ENCODE results near the gene TSSK3. TPM values are rescaled to one million over a fixed set of nuclear protein-coding genes. Genes with fewer than 3 reads are reported as not detected.

Gene TSSK3
- total RNA-seq, result 1 to 10 TPM; 1.2 to 1.9 TPM

GRCh38 chr1:32362474-32363313 is at the start of gene TSSK3, which contains the start of gene FAM229A:
Gene TSSK3 (plus strand): TSS chr1:32362539. CDS start chr1:32362702, 163 bp downstream.
Gene FAM229A (minus strand): TSS chr1:32362485. CDS start chr1:32362091, 394 bp downstream.
- Mint-ChIP-seq H3K27me3 (ENCODE audit: low read depth) (peaks cover 5% of the 10 kb centered on the region), H3K4me1 (ENCODE audit: low read depth) (peaks cover 24% of the 10 kb centered on the region), H3K4me3 (peak within 1 kb of the TSS; percentile 29 to 41), H3K27ac (no peak within 1 kb of the TSS), H3K9me3 (no peaks in the 10 kb centered on the region), H3K36me3 (ENCODE audit: insufficient read depth in 2 of 2) (peaks cover 1 to 9% of the 10 kb centered on the region in 2 donors)
- no peak for ATAC-seq (replicated peaks in 1 of 2)
- DNase-seq, result no peak

- Mint-ChIP-seq H3K27me3 (ENCODE audit: low read depth) (no peaks in the 10 kb centered on the region), H3K36me3 (ENCODE audit: insufficient read depth in 2 of 2) (peaks cover 4 to 18% of the 10 kb centered on the region in 2 donors), H3K4me3 (no peak overlapping the region), H3K4me1 (ENCODE audit: low read depth) (peaks cover 19% of the 10 kb centered on the region), H3K27ac (peak overlapping the region; percentile 59), H3K9me3 (no peaks in the 10 kb centered on the region)
- no peak for DNase-seq
- no peak for ATAC-seq (replicated peaks in 1 of 2)
Measured at GRCh38 chr1:32316903-32317277, 45.4 kb upstream of the TSSK3 start.

- ATAC-seq (replicated peaks in 1 of 2), result no peak
- H3K4me3 Mint-ChIP-seq, result no peak overlapping the region
- no peaks in the 10 kb centered on the region for H3K27me3 Mint-ChIP-seq (ENCODE audit: low read depth)
Measured at GRCh38 chr1:32318127-32318869, 44.0 kb upstream of the TSSK3 start.

GRCh38 chr1:32321712-32322291 is 40.5 kb upstream of the TSSK3 start:
- Mint-ChIP-seq H3K36me3 (ENCODE audit: insufficient read depth in 2 of 2) (peaks cover 5 to 17% of the 10 kb centered on the region in 2 donors), H3K4me1 (ENCODE audit: low read depth) (peaks cover 34% of the 10 kb centered on the region), H3K9me3 (no peaks in the 10 kb centered on the region), H3K27me3 (ENCODE audit: low read depth) (no peaks in the 10 kb centered on the region), H3K27ac (peak overlapping the region; percentile 86), H3K4me3 (peak overlapping the region; percentile 40 to 56)
- peak; percentile 40 to 50 for ATAC-seq (replicated peaks in 1 of 2)
- DNase-seq, result no peak

More at GRCh38 chr1:32318127-32318869, 44.0 kb upstream of the TSSK3 start:
- Mint-ChIP-seq H3K4me1 (ENCODE audit: low read depth) (peaks cover 27% of the 10 kb centered on the region), H3K9me3 (no peaks in the 10 kb centered on the region), H3K36me3 (ENCODE audit: insufficient read depth in 2 of 2) (peaks cover 5 to 18% of the 10 kb centered on the region in 2 donors), H3K27ac (no peak overlapping the region)
- no peak for DNase-seq

GRCh38 chr1:32327204-32327603 is 35.1 kb upstream of the TSSK3 start:
- Mint-ChIP-seq H3K9me3 (no peaks in the 10 kb centered on the region), H3K4me1 (ENCODE audit: low read depth) (peaks cover 16% of the 10 kb centered on the region), H3K27ac (no peak overlapping the region), H3K36me3 (ENCODE audit: insufficient read depth in 2 of 2) (peaks cover 7 to 15% of the 10 kb centered on the region in 2 donors), H3K27me3 (ENCODE audit: low read depth) (no peaks in the 10 kb centered on the region), H3K4me3 (no peak overlapping the region)
- DNase-seq (no peak), ATAC-seq (replicated peaks in 1 of 2) (no peak)

- no peak for ATAC-seq (replicated peaks in 1 of 2)
- H3K4me1 Mint-ChIP-seq (ENCODE audit: low read depth), result peaks cover 16% of the 10 kb centered on the region
- no peak for DNase-seq
- H3K27ac Mint-ChIP-seq, result peak overlapping the region; percentile 8
- H3K4me3 Mint-ChIP-seq, result no peak overlapping the region
- no peaks in the 10 kb centered on the region for H3K9me3 Mint-ChIP-seq
- H3K36me3 Mint-ChIP-seq (ENCODE audit: insufficient read depth in 2 of 2), result peaks cover 6 to 19% of the 10 kb centered on the region in 2 donors
- H3K27me3 Mint-ChIP-seq (ENCODE audit: low read depth), result no peaks in the 10 kb centered on the region
Measured at GRCh38 chr1:32329931-32330466, 32.3 kb upstream of the TSSK3 start.

GRCh38 chr1:32330558-32331151 is 31.7 kb upstream of the TSSK3 start:
- H3K27ac Mint-ChIP-seq, result no peak overlapping the region
- H3K36me3 Mint-ChIP-seq (ENCODE audit: insufficient read depth in 2 of 2), result peaks cover 4 to 15% of the 10 kb centered on the region in 2 donors
- H3K4me1 Mint-ChIP-seq (ENCODE audit: low read depth), result peaks cover 17% of the 10 kb centered on the region
- DNase-seq (no peak), ATAC-seq (replicated peaks in 1 of 2) (no peak)
- H3K9me3 Mint-ChIP-seq, result no peaks in the 10 kb centered on the region
- no peak overlapping the region for H3K4me3 Mint-ChIP-seq
- H3K27me3 Mint-ChIP-seq (ENCODE audit: low read depth), result no peaks in the 10 kb centered on the region

- Mint-ChIP-seq H3K27me3 (ENCODE audit: low read depth) (no peaks in the 10 kb centered on the region), H3K9me3 (no peaks in the 10 kb centered on the region), H3K36me3 (ENCODE audit: insufficient read depth in 2 of 2) (peaks cover 4 to 15% of the 10 kb centered on the region in 2 donors), H3K4me3 (no peak overlapping the region), H3K27ac (no peak overlapping the region), H3K4me1 (ENCODE audit: low read depth) (peaks cover 18% of the 10 kb centered on the region)
- ATAC-seq (replicated peaks in 1 of 2), result no peak
- DNase-seq, result no peak
Measured at GRCh38 chr1:32331549-32331948, 30.8 kb upstream of the TSSK3 start.

GRCh38 chr1:32332290-32333079 is 29.9 kb upstream of the TSSK3 start:
- Mint-ChIP-seq H3K4me3 (no peak overlapping the region), H3K36me3 (ENCODE audit: insufficient read depth in 2 of 2) (peaks cover 4 to 15% of the 10 kb centered on the region in 2 donors), H3K9me3 (no peaks in the 10 kb centered on the region), H3K27ac (no peak overlapping the region), H3K27me3 (ENCODE audit: low read depth) (no peaks in the 10 kb centered on the region), H3K4me1 (ENCODE audit: low read depth) (peaks cover 27% of the 10 kb centered on the region)
- no peak for ATAC-seq (replicated peaks in 1 of 2)
- no peak for DNase-seq

GRCh38 chr1:32333251-32333963 is 28.9 kb upstream of the TSSK3 start:
- Mint-ChIP-seq H3K9me3 (no peaks in the 10 kb centered on the region), H3K36me3 (ENCODE audit: insufficient read depth in 2 of 2) (peaks cover 4 to 14% of the 10 kb centered on the region in 2 donors), H3K4me3 (peak overlapping the region in 1 of 2 donors; percentile 54), H3K4me1 (ENCODE audit: low read depth) (peaks cover 36% of the 10 kb centered on the region), H3K27me3 (ENCODE audit: low read depth) (no peaks in the 10 kb centered on the region), H3K27ac (no peak overlapping the region)
- no peak for ATAC-seq (replicated peaks in 1 of 2)
- DNase-seq, result no peak

GRCh38 chr1:32334274-32334861 is 28.0 kb upstream of the TSSK3 start:
- ATAC-seq (replicated peaks in 1 of 2), result no peak
- no peak overlapping the region for H3K27ac Mint-ChIP-seq

More at GRCh38 chr1:32334274-32334861, 28.0 kb upstream of the TSSK3 start:
- Mint-ChIP-seq H3K4me3 (peak overlapping the region; percentile 84 to 90), H3K9me3 (no peaks in the 10 kb centered on the region), H3K4me1 (ENCODE audit: low read depth) (peaks cover 46% of the 10 kb centered on the region), H3K27me3 (ENCODE audit: low read depth) (no peaks in the 10 kb centered on the region), H3K36me3 (ENCODE audit: insufficient read depth in 2 of 2) (peaks cover 4 to 14% of the 10 kb centered on the region in 2 donors)
- DNase-seq, result no peak
